Cardiac muscle cell (in vitro differentiated cells and primary cell): ENCODE results near the gene PFN1. TPM values are rescaled to one million over a fixed set of nuclear protein-coding genes. Genes with fewer than 3 reads are reported as not detected.
A peak's percentile ranks its signal among the peaks of the same experiment; 100 is the strongest.
"Not testable (repeated sequence)": the region's sequence is repeated elsewhere in the genome, so short reads cannot be mapped to it uniquely, and the experiment has no call there.

Experiments used
- DNase-seq, 2 donors: peaks; one replicate each; pipeline versions ENCODE4 v3.0.0 to v3.0.0-alpha.2; 2010 to 2017; ENCODE audit warnings: low read depth in 1 of 2, low spot score in 1 of 2
- H3K27ac ChIP-seq: fragments of 200-600 bp; sonication (generic); 2 replicates; pipeline ENCODE4 v1.5.1; 2016
- H3K27me3 ChIP-seq: fragments of 200-600 bp; sonication (generic); 2 replicates; pipeline ENCODE4 v1.6.0; 2016; ENCODE audit warnings: control low read depth
- H3K36me3 ChIP-seq: fragments of 200-600 bp; sonication (generic); 2 replicates; pipeline ENCODE4 v1.5.1; 2016; ENCODE audit warnings: control low read depth
- H3K4me1 ChIP-seq: fragments of 200-600 bp; sonication (generic); 2 replicates; pipeline ENCODE4 v1.8.1; 2017; ENCODE audit warnings: low read depth, mild to moderate bottlenecking, mixed run types
- H3K4me3 ChIP-seq: fragments of 200-600 bp; sonication (generic); 2 replicates; pipeline ENCODE4 v1.5.1; 2016; ENCODE audit warnings: mild to moderate bottlenecking
- H3K9me3 ChIP-seq: fragments of 200-600 bp; sonication (generic); 2 replicates; pipeline ENCODE4 v1.5.1; 2017; ENCODE audit warnings: low read depth, mild to moderate bottlenecking, control low read depth
- polyA plus RNA-seq: library from polyadenylated mRNA; unstranded; fragments of >200 nt; fragmentation: Nextera tagmentation; extraction: Ambion mirVana; gene quantifications from 2 replicates; pipeline ENCODE4 v1.2.1, GENCODE V29; 2016
- total RNA-seq: library from RNA; depleted of rRNA; stranded (reverse); fragments of >200 nt; gene quantifications from 2 replicates; pipeline ENCODE4 v1.2.3, GENCODE V29; 2016
- TF ChIP-seq, protein P1 (sequence below): IDR thresholded peaks from 2 replicates; pipeline ENCODE4 v1.5.1; 2012; ENCODE audit warnings: low read depth, mild to moderate bottlenecking, low read length

PFN1 gene
- total and polyA plus RNA-seq, 2 experiments from 2014 or later, result 1,337 to 1,476 TPM

DNA sequence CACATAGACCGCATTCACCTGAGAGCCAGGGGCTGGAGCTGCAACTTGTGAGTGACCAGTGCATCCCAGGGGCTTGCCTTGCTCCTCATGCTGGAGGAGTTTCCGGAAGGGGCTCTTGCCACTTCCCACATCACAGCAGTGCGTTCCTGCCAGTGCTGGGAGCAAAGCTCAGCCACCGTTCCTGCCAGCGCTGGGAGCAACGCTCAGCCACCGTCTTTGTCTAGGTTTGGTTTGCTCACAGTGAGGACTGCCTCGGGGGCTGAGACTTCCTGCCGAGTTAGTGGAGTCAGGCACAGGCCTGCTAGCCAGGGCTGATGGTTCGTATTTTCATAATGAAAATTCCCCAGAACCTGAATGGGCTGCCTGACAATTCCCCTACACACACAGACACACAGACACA is 40.0 kb downstream of the PFN1 start:
- no peak overlapping the region for H3K27ac ChIP-seq
- TF ChIP-seq, protein P1, sequence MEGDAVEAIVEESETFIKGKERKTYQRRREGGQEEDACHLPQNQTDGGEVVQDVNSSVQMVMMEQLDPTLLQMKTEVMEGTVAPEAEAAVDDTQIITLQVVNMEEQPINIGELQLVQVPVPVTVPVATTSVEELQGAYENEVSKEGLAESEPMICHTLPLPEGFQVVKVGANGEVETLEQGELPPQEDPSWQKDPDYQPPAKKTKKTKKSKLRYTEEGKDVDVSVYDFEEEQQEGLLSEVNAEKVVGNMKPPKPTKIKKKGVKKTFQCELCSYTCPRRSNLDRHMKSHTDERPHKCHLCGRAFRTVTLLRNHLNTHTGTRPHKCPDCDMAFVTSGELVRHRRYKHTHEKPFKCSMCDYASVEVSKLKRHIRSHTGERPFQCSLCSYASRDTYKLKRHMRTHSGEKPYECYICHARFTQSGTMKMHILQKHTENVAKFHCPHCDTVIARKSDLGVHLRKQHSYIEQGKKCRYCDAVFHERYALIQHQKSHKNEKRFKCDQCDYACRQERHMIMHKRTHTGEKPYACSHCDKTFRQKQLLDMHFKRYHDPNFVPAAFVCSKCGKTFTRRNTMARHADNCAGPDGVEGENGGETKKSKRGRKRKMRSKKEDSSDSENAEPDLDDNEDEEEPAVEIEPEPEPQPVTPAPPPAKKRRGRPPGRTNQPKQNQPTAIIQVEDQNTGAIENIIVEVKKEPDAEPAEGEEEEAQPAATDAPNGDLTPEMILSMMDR, result no peak
- DNase-seq, result no peak
- H3K4me3 ChIP-seq, result no peak overlapping the region
- H3K9me3 ChIP-seq, result no peaks in the 10 kb centered on the region
- no peaks in the 10 kb centered on the region for H3K36me3 ChIP-seq
- H3K27me3 ChIP-seq, result no peaks in the 10 kb centered on the region
- H3K4me1 ChIP-seq, result no peaks in the 10 kb centered on the region

DNA sequence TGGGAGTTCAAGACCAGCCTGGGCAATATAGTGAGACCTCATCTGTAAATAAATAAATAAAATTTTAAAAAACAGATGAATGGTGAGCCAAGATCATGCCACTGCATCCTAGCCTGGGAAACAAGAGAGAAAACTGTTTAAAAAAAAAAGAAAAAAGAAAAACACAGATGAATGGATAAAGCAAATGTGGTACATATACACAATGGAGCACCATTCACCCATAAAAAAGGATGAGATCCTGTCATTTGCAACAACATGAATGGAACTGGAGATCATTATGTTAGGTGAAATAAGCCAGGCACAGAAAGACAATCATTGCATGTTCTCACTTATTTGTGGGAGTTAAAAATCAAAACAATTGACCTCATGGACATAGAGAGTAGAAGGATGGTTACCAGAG is 41.7 kb downstream of the PFN1 start:
- H3K36me3 ChIP-seq, H3K27ac ChIP-seq, H3K9me3 ChIP-seq, H3K4me1 ChIP-seq, H3K27me3 ChIP-seq, DNase-seq, H3K4me3 ChIP-seq: not testable (repeated sequence)

DNA sequence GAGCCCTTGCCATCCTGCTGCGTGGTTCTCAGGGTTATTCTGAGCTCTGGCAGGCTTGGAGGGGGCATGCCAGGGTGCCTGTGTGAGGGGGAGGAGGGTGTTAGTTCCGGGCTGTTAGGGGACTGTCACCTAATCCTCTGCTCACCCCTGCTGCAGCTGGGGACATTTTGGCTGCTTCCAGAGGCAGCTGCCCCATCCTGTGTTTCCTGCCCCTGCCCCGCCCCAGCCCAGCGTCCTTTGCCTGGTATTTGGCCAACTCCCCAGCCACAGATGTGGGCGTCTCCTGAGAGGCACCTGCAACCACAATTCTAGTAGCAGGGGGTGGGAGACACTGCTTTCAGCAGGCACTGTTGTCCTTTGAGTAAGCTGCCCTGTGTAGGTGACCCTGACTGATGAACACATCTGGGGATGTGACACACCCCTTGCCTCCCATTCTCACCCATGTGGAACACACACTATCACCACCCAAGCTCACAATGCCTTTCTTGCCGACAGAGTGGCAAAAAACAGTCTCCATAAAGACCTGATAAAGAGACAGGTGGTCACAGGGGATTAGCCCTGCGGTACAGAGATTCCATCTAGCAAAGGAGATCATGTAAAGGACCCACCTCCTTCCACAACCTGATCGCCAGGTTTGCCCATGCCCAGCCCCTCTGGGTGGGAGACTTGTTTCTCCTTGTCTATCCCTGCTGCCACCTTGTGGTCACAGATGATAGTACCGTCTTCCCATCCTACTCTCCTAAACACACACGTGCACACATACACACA is 45.1 kb downstream of the PFN1 start, which contains the start of gene CHRNE:
TSS of gene CHRNE (minus strand) at position 48 of the 768 bp plus-strand sequence. CDS start at position 13, 35 bp downstream.
- no peak within 1 kb of the TSS for H3K27ac ChIP-seq
- H3K27me3 ChIP-seq, result no peaks in the 10 kb centered on the region
- H3K9me3 ChIP-seq, result no peaks in the 10 kb centered on the region
- peaks cover 5% of the 10 kb centered on the region for H3K4me1 ChIP-seq
- peak; percentile 81 to 84 for DNase-seq
- TF ChIP-seq, protein P1, result peak; percentile 72
- H3K36me3 ChIP-seq, result no peaks in the 10 kb centered on the region
- no peak within 1 kb of the TSS for H3K4me3 ChIP-seq

DNA sequence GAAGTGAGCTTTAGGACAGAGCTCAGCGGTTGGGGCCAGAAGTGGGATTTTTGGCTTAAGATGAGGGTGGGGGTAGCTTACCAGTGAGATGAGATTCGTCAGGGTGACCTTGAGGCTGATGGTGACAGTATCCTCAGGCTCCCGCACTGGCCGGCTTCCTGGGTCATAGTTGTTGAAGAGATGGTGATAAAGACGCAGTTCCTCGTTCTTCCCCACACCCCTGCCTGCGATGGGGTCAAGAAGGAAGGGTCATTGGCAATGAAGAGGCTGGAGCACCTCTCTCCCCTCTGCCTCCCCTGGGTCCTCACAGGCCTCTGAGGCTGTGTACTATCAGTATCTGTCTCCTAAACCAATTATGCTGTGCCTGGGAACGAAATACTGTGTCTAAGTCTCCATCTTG is 45.8 kb downstream of the PFN1 start:
- Histone ChIP-seq H3K27ac (no peak overlapping the region), H3K4me3 (no peak overlapping the region), H3K4me1 (peaks cover 5% of the 10 kb centered on the region), H3K36me3 (no peaks in the 10 kb centered on the region), H3K27me3 (no peaks in the 10 kb centered on the region), H3K9me3 (no peaks in the 10 kb centered on the region)
- no peak for DNase-seq
- TF ChIP-seq, protein P1, result no peak

DNA sequence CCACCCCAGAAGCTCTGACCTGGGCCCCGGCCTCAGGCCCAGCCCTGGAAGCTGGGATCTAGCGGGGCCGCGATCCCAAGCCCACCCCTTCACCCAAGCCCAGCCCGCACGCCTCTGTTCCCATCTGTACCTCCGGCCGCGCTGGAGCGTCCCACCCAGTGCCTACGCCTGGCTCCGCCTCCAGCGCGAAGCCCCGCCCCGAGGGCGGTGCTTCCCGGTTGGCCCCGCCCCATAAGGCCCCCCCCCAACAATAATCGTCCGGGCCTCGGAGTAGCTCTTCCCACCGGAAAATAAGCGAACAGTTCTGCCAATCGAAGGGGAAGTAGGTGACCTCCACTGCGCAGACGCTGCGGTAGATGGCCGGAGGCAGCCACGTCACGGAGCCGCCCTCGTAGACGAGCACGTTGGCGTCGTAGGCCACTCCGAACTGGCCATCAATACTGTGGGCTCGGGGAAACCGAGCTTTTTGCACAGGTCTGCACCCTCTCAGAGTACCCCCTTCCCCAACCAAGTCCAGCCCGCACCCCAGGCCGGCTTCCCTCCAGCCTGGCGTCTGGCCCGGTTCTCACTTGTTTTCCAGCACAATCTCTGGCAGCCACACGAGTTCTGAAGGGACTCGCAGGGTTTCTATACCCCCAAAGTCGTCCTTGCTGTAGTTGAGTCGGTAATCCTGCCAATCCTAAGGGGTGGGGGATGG is 46.5 kb downstream of the PFN1 start:
- H3K27ac ChIP-seq, result no peak overlapping the region
- TF ChIP-seq, protein P1, result no peak
- peaks cover 5% of the 10 kb centered on the region for H3K4me1 ChIP-seq
- no peak for DNase-seq
- H3K36me3 ChIP-seq, result no peaks in the 10 kb centered on the region
- no peaks in the 10 kb centered on the region for H3K27me3 ChIP-seq
- H3K9me3 ChIP-seq, result no peaks in the 10 kb centered on the region
- H3K4me3 ChIP-seq, result no peak overlapping the region

DNA sequence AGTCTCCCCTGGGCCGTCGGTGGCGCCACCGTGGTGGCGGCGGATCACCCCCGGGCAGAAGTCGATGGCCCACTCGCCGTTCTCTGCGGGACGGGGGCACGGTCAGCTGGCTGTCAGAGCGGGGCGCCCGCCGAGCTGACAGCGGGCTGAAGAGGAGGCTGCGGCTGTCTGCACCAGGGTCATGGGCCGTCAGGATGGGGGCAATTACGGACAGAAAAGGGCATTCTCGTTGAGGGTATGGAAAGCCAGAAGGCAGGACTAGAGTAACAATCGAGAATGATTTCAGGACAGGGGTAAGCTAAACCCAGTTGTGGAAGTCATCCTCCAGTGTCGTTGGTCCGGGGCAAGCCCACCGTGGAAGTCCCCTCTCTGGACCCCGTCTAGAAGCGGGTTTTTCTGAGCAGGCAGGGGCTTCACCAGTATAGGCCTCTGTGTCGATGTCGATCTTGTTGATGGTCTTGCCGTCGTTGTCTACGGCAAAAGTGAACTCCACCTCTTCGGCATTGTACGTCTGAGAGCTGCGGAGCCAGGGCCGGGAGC is 47.2 kb downstream of the PFN1 start:
- Histone ChIP-seq H3K27ac (no peak overlapping the region), H3K36me3 (no peaks in the 10 kb centered on the region), H3K27me3 (no peaks in the 10 kb centered on the region), H3K4me3 (no peak overlapping the region), H3K4me1 (peaks cover 5% of the 10 kb centered on the region), H3K9me3 (no peaks in the 10 kb centered on the region)
- no peak for DNase-seq
- TF ChIP-seq, protein P1, result no peak
